ENCODE data around the gene SERPINB5.

DNA sequence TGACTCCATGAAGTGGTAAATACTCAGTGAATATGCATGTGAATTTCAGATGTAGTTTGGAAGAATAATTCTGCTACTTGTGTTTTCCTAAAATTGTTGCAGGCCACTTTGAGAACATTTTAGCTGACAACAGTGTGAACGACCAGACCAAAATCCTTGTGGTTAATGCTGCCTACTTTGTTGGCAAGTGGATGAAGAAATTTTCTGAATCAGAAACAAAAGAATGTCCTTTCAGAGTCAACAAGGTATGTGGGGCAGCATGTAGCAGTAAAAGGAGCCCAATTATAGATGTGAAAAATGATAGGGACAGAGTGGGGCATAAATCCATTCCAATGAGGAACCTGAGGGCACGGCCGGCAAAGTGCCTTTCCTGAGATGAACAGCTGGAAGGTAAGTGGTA lies 16.1 kb downstream of the SERPINB5 start:
- TF ChIP-seq POLR2AphosphoS5 (IDR thresholded peaks at IDR 0.05; ENCODE audit: borderline replicate concordance, low read depth, low read length) = no peak
- no peak for TF ChIP-seq EZH2 (IDR thresholded peaks at IDR 0.05)
- no peak for TF ChIP-seq FOXP2 (optimal IDR thresholded peaks at IDR 0.05; ENCODE audit: control extremely low read depth, extremely low read length, insufficient read depth)

All from SK-N-MC (cell line).